ENCODE data around the gene MBOAT7. TPM values are rescaled to one million over a fixed set of nuclear protein-coding genes. Genes with fewer than 3 reads are reported as not detected.

The MBOAT7 gene
- total and polyA plus RNA-seq, 2 of the 8 experiments (the other 6 are each of a cell fraction or from before 2014, with no cell fraction given): 85.5 to 90.9 TPM

GRCh38 chr19:54148158-54148557 lies 41.2 kb downstream of the MBOAT7 start:
- FAIRE-seq (no peak), DNase-seq (ENCODE audit: low read depth in 1 of 2, low spot score in 2 of 2) (no peak)
- Histone ChIP-seq H4K8ac (ENCODE audit: extremely low read depth, insufficient read depth, low read length) (no peak overlapping the region; the same call in 1 of the 2 replicates), H2BK20ac (ENCODE audit: low read length) (no peak overlapping the region), H3K4me3 (ENCODE audit: extremely low read depth in 1 of 4, insufficient read depth in 2 of 4, low read depth in 3 of 4, low read length in 4 of 4) (no peak overlapping the region), H3K27me3 (replicated peaks in 1 of 4; ENCODE audit: control insufficient read depth in 3 of 4, extremely low read depth in 1 of 4, insufficient read depth in 3 of 4, low read length in 3 of 4) (no peaks in the 10 kb centered on the region), H4K91ac (replicated peaks; ENCODE audit: insufficient read length, low read length) (no peak overlapping the region), H2BK120ac (replicated peaks; ENCODE audit: low read depth, low read length) (no peak overlapping the region), H3K23ac (ENCODE audit: insufficient read length) (no peak overlapping the region), H4K20me1 (replicated peaks in 1 of 2; ENCODE audit: control insufficient read depth in 1 of 2, insufficient read depth in 2 of 2, low read length in 2 of 2) (peaks cover 22 to 37% of the 10 kb centered on the region in 2 experiments), H2BK5ac (ENCODE audit: low read depth, low read length) (no peak overlapping the region), H2BK15ac (ENCODE audit: low read length) (no peak overlapping the region), H2BK12ac (ENCODE audit: low read depth, low read length) (no peak overlapping the region), H3K79me1 (ENCODE audit: low read depth, low read length) (no peaks in the 10 kb centered on the region; the same call in 1 of the 2 replicates), H4K5ac (ENCODE audit: insufficient read length, low read depth, low read length) (no peak overlapping the region), H3K79me2 (ENCODE audit: control insufficient read depth in 1 of 2, insufficient read depth in 2 of 2, low read length in 2 of 2) (no peaks in the 10 kb centered on the region), H3K27ac (ENCODE audit: low read depth, low read length) (no peak overlapping the region), H2AFZ (ENCODE audit: low read length) (no peak overlapping the region), H3K4ac (replicated peaks; ENCODE audit: insufficient read length, low read depth, low read length) (no peak overlapping the region), H3K4me2 (ENCODE audit: insufficient read depth in 1 of 2, low read depth in 2 of 2, low read length in 2 of 2) (no peak overlapping the region), H2AK5ac (ENCODE audit: low read depth, low read length) (no peak overlapping the region), H3K9me3 (ENCODE audit: insufficient read depth in 2 of 2, low read depth in 1 of 2, low read length in 1 of 2) (no peaks in the 10 kb centered on the region), H3K4me1 (replicated peaks in 1 of 4; ENCODE audit: control insufficient read depth in 3 of 4, insufficient read depth in 4 of 4, low read length in 3 of 4) (no peaks in the 10 kb centered on the region), H3K18ac (ENCODE audit: extremely low read depth, low read length) (no peak overlapping the region), H3K56ac (replicated peaks; ENCODE audit: insufficient read length, low read depth, low read length) (no peak overlapping the region), H3K23me2 (ENCODE audit: low read depth, low read length) (no peaks in the 10 kb centered on the region), H3K36me3 (ENCODE audit: control insufficient read depth in 2 of 4, insufficient read depth in 4 of 4, low read length in 3 of 4) (peaks cover 51 to 95% (median 83%) of the 10 kb centered on the region in 4 experiments), H3K9ac (replicated peaks in 1 of 4; ENCODE audit: extremely low read depth in 1 of 4, low read depth in 3 of 4, low read length in 3 of 4) (no peak overlapping the region), H3K14ac (ENCODE audit: insufficient read length) (no peak overlapping the region)
- no peak for TF ChIP-seq ATF2 (IDR thresholded peaks at IDR 0.05; ENCODE audit: low read length)
- no peak for TF ChIP-seq SUZ12 (IDR thresholded peaks at IDR 0.05; ENCODE audit: low read length)
- TF ChIP-seq JUND (IDR thresholded peaks at IDR 0.05; ENCODE audit: low read length): no peak
- no peak for TF ChIP-seq FOSL1 (IDR thresholded peaks at IDR 0.05; ENCODE audit: insufficient read depth, low read depth, low read length)
- WGBS, 2 experiments (ENCODE audit: extremely low coverage in 1 of 2, insufficient coverage in 1 of 2, insufficient read length in 1 of 2, insufficient replicate concordance in 2 of 2, low coverage in 1 of 2, low lambda C conversion rate in 2 of 2, missing lambda C conversion rate in 1 of 2): 93% methylated on average over 14 of the region's 19 CpGs; no CpG with 5 or more reads in 1 of the 2 experiments
- CTCF ChIA-PET (ENCODE audit: partially characterized antibody): interaction anchor here (1.1 to 2.3 kb wide), 2 partner anchors 9 kb away, joined by 3 to 6 read pairs; no protein-coding TSS in a partner anchor
- POLR2A ChIA-PET (ENCODE audit: partially characterized antibody): interaction anchor here (0.8 to 14.8 kb wide), 7 partner anchors 9 to 55 kb away, joined by 3 to 348 read pairs (median 3); partner anchors contain the start of genes CNOT3 and LENG1
